22Rv1 (cell line): ENCODE measurements around the gene PXMP4.

Experiments used
- CTCF ChIP-seq: fragments of 450-650 bp; IDR thresholded peaks from 2 replicates; pipeline ENCODE4 v1.5.1; 2017; ENCODE audit warnings: mild to moderate bottlenecking
- ZFX ChIP-seq: fragments of 450-650 bp; IDR thresholded peaks from 2 replicates; pipeline ENCODE4 v1.6.1; 2017; ENCODE audit warnings: antibody characterized with exemption, borderline replicate concordance

GRCh38 chr20:33681728-33682353, 38.3 kb downstream of the PXMP4 start:
- no peak for TF ChIP-seq CTCF
- no peak for TF ChIP-seq ZFX
